HG02588 (cell line): ENCODE data around the gene KNDC1.

ENCODE experiments used
- ATAC-seq: cut with Tn5 transposase; IDR thresholded peaks from one replicate; pipeline ENCODE4 v1.9.1; 2021; ENCODE audit warnings: mild to moderate bottlenecking, moderate library complexity; ENCODE audit not compliant: unreplicated experiment

The KNDC1 gene

GRCh38 chr10:133189256-133189655 lies 29.2 kb downstream of the KNDC1 start:
- no peak for ATAC-seq

DNA sequence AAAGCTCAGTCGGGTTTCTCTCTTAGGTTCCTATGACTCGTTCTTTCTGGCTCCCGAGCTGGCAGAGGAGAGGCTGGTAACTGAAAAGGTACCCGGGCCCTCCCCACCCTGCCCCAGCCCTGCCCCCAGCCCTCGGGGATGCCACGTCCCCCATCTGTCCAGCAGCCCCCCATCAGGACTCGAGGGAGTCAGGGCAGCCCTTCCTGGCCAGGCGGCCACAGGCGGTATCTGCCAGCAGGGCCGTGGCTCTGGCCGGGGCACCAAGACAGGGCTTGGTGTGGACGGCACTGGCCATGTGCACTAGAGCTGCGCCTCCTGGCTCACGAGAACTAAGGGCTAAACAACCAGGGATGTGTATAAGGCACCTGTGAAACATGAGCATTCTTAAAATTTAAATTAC lies 29.7 kb downstream of the KNDC1 start:
- no peak for ATAC-seq

- ATAC-seq = no peak
Measured at GRCh38 chr10:133190225-133190624, 30.2 kb downstream of the KNDC1 start.

DNA sequence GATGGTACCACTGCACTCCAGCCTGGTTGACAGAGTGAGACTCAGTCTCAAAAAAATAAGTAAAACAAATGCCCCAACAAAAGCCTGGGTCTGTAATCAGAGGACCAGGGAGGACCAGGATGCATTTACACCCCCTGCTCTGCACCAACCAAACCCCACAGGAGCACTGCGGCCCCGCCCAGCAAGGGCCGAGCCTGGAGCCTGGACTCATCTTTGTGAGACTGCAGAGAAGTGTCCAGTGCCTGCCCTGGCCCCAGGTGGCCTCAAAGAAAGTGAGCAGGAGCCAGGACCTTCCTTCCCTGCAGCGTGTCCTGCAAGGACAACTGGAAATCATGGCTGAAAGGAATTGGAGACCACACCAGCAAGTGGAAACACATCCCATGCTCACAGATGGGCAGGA lies 31.6 kb downstream of the KNDC1 start:
- no peak for ATAC-seq

GRCh38 chr10:133194151-133194550 lies 34.1 kb downstream of the KNDC1 start:
- no peak for ATAC-seq

DNA sequence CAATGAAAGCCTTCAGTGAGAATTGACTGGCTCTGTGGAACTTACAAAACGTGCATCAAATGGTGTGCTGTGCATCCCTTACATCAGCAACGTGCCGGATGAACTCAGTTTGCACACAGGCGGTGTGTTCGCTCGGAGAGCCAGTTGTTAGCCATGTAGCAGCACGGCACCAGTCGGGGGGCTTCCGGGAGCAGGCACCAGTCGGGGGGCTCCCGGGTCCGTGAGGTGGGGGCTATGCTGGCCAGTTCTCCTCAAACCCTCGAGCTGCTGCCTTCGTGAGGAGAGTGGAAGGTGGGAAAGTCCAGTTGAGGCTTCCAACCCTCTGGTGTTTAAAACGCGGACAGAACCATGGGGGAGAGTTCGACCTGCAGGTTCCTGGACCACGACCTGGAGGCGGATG lies 35.1 kb downstream of the KNDC1 start:
- ATAC-seq = no peak

DNA sequence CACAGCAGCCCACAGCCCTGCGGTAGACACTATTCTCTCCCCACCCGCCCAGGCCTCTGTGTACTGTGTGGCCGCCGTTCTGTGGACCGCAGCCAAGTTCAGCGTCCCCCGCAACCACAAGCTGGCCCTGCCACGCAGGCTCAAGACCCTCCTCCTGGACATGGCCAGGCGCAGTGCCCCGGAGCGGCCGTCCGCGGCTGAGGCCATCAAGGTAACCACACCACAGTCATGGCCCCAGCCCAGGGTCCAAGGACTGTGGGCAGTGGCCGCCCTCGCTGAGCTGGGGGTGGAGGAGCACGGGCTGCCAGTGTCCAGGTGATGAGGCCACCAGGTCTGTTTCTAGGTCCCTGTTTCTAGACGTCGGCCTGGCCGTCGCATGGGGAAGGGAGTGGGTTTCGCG lies 35.6 kb downstream of the KNDC1 start:
- no peak for ATAC-seq

DNA sequence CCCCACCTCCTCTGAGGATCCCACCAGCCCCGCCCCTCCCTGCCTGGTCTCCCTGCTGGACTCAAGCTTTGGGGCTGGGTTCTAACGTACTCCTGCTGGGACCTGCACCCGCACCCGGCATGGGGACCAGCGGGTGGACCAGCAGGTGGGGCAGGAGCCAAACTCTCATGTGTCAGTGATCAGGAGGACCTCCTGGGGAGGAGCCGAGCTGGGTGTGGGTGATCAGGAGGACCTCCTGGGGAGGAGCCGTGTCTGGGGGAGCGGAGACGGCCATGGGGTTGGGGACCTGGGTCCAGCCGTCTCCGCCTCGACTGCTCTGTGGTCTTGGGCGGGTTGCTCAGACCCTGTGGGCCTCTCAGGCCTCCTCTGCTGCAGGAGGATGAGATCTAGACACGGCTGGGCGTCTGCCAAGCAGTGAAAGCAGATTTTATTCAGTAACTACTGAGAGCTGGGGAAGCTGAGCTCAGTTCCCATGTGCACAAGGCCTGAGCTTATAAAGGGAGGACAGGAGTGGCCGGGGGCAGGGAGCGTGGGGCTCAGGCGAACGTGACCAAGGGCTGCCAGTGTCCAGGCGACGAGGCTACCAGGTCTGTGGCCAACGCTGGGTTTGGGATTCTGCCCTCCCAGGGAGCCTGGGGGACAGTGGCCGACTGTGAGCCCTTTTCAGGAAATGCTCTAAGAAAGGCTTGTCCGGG lies 36.3 kb downstream of the KNDC1 start:
- ATAC-seq = no peak

DNA sequence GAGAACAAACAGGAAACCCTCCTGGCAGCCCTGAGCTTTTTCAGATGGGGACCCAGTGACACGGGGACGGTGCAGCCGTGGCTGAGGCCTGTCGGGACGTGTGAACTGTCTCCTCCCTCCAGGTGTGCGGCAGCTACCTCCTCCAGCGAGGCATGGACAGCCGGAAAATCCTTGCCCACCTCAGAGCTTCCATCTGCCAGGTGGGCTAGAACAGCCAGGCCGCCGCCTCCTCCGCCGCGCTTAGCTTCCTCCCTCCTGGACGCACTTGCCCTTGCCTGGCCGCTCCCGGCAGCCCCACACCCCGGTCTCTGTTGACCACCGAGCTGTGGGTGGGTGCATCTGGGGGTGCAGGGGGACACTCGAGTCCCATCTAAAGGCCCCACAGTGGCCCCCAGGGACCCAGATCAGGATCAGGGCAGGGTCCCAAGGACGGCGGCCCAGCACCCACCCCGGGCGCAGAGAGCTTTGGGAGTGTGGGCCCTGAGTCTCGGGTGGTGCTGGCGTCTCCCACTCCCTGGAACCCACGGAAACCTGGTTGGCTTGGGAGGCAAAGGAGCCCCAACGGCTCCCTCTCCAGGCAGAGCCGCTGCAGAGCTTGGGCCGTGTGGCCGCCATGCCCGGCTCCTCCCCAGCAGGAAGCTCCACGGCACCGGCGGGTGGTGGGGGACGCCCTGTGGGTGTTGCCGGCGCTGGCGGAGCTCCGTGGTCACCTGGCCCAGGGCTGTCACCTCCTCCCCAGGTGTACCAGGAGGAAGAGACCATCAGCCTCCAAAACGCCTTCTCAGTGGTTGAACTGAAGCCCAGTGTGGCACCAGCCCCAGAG lies 37.1 kb downstream of the KNDC1 start:
- no peak for ATAC-seq

GRCh38 chr10:133197786-133198185 lies 37.8 kb downstream of the KNDC1 start:
- ATAC-seq = no peak

- no peak for ATAC-seq
Measured at GRCh38 chr10:133198206-133198605, 38.2 kb downstream of the KNDC1 start.

- ATAC-seq = no peak
Measured at GRCh38 chr10:133198621-133199487, 38.8 kb downstream of the KNDC1 start.

DNA sequence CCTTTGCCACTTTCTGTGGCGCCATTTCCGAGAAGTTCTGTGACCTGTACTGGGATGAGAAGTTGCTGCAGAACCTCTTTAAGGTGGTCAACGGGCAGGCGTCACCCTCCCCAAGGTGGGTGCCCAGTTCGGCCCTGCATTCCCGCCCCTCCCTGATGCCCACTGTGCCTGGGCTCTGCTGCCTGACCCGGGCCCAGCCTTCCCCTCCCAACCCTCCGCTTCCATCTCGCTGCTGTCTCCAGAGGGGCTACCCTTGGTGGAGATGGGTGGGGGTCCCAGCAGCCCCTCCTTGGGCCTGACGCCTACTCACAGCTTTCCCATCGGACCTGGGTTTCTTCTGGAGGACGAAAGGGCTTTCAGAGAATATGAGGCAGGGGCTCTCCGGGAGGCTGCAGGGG lies 39.5 kb downstream of the KNDC1 start:
- ATAC-seq = no peak

DNA sequence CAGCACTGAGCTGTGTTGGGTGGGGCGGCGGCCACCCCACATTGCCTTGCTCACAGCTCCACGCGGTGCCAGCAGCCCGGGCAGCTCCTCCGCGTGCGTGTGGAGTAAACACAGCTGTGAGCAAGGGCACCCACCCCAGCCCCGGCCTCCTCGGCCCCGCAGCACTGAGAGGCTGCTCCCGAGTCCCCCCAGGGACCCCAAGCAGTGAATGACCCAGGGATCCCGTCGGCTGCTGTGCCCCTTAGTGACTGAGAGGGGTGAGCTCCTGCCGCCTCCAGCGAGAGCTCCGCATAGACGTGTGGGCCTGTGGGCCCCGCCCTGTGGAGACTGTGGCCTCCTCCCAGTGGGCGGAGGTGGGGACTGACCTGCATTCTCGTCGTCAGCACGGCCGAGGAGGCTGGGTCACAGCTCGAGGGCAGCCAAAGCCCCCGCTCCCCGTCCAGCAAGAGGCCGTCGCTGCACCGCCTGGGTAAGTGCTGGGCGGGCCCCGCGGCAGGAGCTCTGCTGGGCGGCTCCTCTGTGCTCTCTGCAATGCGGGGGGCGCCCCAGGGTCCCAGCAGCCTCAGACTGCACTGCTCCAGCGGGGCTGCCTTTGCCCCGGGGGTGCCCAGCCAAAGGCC lies 40.1 kb downstream of the KNDC1 start:
- no peak for ATAC-seq

DNA sequence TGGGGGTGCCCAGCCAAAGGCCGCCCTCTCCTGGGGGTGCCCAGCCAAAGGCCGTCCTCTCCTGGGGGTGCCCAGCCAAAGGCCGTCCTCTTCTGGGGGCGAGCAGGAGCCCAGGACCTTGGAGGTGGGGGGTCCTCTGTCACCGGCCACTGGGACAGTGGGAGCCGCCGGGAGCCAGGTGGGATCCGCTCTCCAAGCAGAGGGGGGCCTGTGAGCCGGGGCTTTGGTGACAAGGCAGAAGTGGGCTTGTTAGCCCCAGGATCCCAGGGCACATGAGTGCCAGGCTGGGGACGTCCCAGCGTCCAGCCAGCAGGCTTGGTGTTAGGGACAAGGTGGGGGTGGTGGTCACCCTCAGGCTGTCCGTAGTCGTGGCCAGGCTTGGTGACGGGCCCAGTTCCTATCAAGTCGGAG lies 40.6 kb downstream of the KNDC1 start:
- no peak for ATAC-seq

GRCh38 chr10:133201151-133201947 lies 41.3 kb downstream of the KNDC1 start:
- ATAC-seq = no peak

DNA sequence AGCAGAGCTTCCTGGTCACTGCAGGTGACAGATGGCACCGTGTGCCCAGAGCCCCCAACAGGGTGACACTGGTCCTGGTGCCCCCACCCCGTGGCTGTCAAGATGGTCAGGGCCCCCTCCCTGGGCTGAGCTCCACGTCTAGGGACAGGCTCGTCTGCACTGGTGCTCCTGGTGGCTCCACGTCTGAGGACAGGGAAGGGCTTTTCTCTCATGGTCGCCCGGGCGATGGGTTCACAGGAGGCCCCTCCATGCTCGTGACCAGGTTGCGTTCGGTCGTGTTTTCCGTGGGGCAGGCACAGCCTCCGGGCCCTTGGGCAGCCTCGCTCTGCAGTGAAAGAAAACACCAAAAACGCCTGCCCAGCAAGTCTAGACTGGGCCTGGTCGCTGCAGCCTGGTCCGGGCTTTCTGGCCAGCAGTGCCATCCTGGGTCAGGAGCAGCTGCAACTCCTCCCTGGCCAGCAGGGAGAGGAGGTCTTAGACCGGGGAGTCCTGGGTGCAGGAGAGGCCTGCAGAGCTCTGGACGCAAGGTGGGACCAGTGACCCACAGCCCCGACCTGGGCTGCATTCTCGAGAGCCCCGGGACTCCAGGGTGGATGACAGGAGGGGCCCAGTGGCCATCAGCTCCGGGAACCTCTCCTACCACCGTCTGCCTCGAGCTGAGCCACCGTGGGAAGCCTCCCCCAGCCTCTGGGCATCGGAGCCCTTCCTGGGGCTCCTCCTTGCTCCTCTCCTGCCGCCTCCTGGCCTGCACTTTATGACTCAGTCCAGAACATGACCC lies 42.1 kb downstream of the KNDC1 start:
- ATAC-seq = no peak

- no peak for ATAC-seq
Measured at GRCh38 chr10:133202778-133203651, 43.0 kb downstream of the KNDC1 start.
